ENCODE results near the gene ADK.

GRCh38 chr10:74310652-74311257, 159.7 kb downstream of the ADK start:
- no peak for TF ChIP-seq CTCF (conservative IDR thresholded peaks at IDR 0.05; ENCODE audit: low read length)
- no peak for TF ChIP-seq EZH2phosphoT487 (IDR thresholded peaks at IDR 0.05; ENCODE audit: borderline replicate concordance)

Data from Loucy (cell line).